SK-N-SH treated with all-trans-retinoic acid at 6 μM for 48 hours (cell line): ENCODE results near the gene MPG.

ENCODE experiments used
- BACH2 ChIP-seq: fragments of 250-450 bp; sonication (Bioruptor Pico); IDR thresholded peaks from 2 replicates; pipeline ENCODE4 v1.9.0; 2021; ENCODE audit warnings: mild to moderate bottlenecking, borderline replicate concordance
- ISL1 ChIP-seq: fragments of 250-450 bp; sonication (Bioruptor Pico); IDR thresholded peaks from 2 replicates; pipeline ENCODE4 v2.1.2; 2022; ENCODE audit warnings: mild to moderate bottlenecking, moderate library complexity
- OSR1 ChIP-seq: fragments of 250-450 bp; sonication (Bioruptor Pico); IDR thresholded peaks from 2 replicates; pipeline ENCODE4 v1.8.0; 2022; ENCODE audit warnings: moderate library complexity, mild to moderate bottlenecking, inconsistent platforms
- PATZ1 ChIP-seq: fragments of 250-450 bp; sonication (Bioruptor Pico); IDR thresholded peaks from 2 replicates; pipeline ENCODE4 v1.8.0; 2020; ENCODE audit warnings: mild to moderate bottlenecking, moderate library complexity, borderline replicate concordance
- RARB ChIP-seq: fragments of 250-450 bp; sonication (Bioruptor Pico); IDR thresholded peaks from 2 replicates; pipeline ENCODE4 v1.8.0; 2021; ENCODE audit warnings: mild to moderate bottlenecking, moderate library complexity
- SNAI2 ChIP-seq: fragments of 250-450 bp; sonication (Bioruptor Pico); IDR thresholded peaks from 2 replicates; pipeline ENCODE4 v1.5.0; 2020; ENCODE audit warnings: mild to moderate bottlenecking, moderate library complexity
- ZC3H10 ChIP-seq: fragments of 250-450 bp; sonication (Bioruptor Pico); IDR thresholded peaks from 2 replicates; pipeline ENCODE4 v1.5.1; 2021; ENCODE audit warnings: mild to moderate bottlenecking, moderate library complexity
- ZFP3 ChIP-seq: fragments of 250-450 bp; sonication (Bioruptor Pico); IDR thresholded peaks from 2 replicates; pipeline ENCODE4 v1.5.0; 2020; ENCODE audit warnings: mild to moderate bottlenecking, moderate library complexity
- ZFP30 ChIP-seq: fragments of 450-650 bp; formaldehyde crosslinking; IDR thresholded peaks from 2 replicates; pipeline ENCODE4 v1.5.0; 2022; ENCODE audit warnings: mild to moderate bottlenecking, moderate library complexity

DNA sequence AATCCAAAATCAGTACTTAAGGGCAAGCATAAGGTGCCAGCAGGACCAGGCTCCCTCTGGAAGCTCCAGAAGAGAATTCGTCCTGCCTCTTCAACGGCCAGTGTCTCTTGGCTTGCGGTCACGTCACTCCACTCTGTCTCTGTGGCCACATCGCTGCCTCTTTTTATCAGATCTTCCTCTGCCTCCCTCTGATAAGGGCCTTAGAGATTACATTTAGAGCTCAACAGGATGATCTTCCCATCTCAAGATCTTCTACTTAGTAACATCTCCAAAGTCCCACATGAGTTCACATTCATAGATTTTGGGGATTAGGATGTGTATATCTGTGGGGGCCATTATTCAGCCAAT lies 16.9 kb downstream of the MPG start:
- TF ChIP-seq ZC3H10 (CRISPR knock-in tag) (no peak), SNAI2 (CRISPR knock-in tag) (no peak), ZFP30 (CRISPR knock-in tag) (no peak), PATZ1 (CRISPR knock-in tag) (no peak), BACH2 (no peak), OSR1 (CRISPR knock-in tag) (no peak), ISL1 (CRISPR knock-in tag) (no peak), ZFP3 (CRISPR knock-in tag) (no peak), RARB (CRISPR knock-in tag) (no peak)
